Astrocyte (in vitro differentiated cells and primary cell): ENCODE results near the gene CCSER1. TPM values are rescaled to one million over a fixed set of nuclear protein-coding genes. Genes with fewer than 3 reads are reported as not detected.

Source experiments
- DNase-seq: peaks from one replicate; pipeline ENCODE4 v3.0.0-alpha.2; 2010; ENCODE audit warnings: low read depth
- FAIRE-seq: peaks from 2 replicates; lab custom pipeline; 2011; peaks lifted over from hg19 to GRCh38; lab: Jason Lieb, UNC
- H2AFZ ChIP-seq: 2 replicates; pipeline ENCODE4 v1.6.0; 2012; ENCODE audit warnings: low read depth, low read length, inconsistent platforms
- H3K27ac ChIP-seq: 2 replicates; pipeline ENCODE4 v1.5.1; 2011; ENCODE audit warnings: low read depth, low read length, inconsistent platforms
- H3K27me3 ChIP-seq: 2 replicates; pipeline ENCODE4 v1.6.0; 2011; ENCODE audit warnings: low read length, inconsistent platforms; ENCODE audit not compliant: insufficient read depth
- H3K36me3 ChIP-seq: 2 replicates; pipeline ENCODE4 v1.5.1; 2011; ENCODE audit warnings: low read length, inconsistent platforms; ENCODE audit not compliant: insufficient read depth
- H3K4me1 ChIP-seq: 2 replicates; pipeline ENCODE4 v1.5.1; 2011; ENCODE audit warnings: low read length, inconsistent platforms; ENCODE audit not compliant: insufficient read depth
- H3K4me2 ChIP-seq: 2 replicates; pipeline ENCODE4 v1.6.0; 2012; ENCODE audit warnings: low read length, inconsistent platforms
- H3K4me3 ChIP-seq: 2 replicates; pipeline ENCODE4 v1.5.1; 2011; ENCODE audit warnings: low read depth, mild to moderate bottlenecking, low read length, inconsistent platforms; ENCODE audit not compliant: insufficient read depth
- H3K79me2 ChIP-seq: 2 replicates; pipeline ENCODE4 v1.6.0; 2012; ENCODE audit warnings: mild to moderate bottlenecking, low read length, inconsistent platforms; ENCODE audit not compliant: insufficient read depth
- H3K9ac ChIP-seq: 2 replicates; pipeline ENCODE4 v1.6.0; 2012; ENCODE audit warnings: mild to moderate bottlenecking, low read length, inconsistent platforms
- H3K9me3 ChIP-seq: 2 replicates; pipeline ENCODE4 v1.5.1; 2012; ENCODE audit warnings: low read depth, mild to moderate bottlenecking, low read length, inconsistent platforms; ENCODE audit not compliant: insufficient read depth
- H4K20me1 ChIP-seq: 2 replicates; pipeline ENCODE4 v1.6.0; 2012; ENCODE audit warnings: low read length, inconsistent platforms; ENCODE audit not compliant: insufficient read depth
- H3K27ac Mint-ChIP-seq: one replicate; pipeline ENCODE4 v1.8.0; 2021; ENCODE audit warnings: mild to moderate bottlenecking, mixed read lengths; ENCODE audit not compliant: unreplicated experiment
- H3K27me3 Mint-ChIP-seq: one replicate; pipeline ENCODE4 v1.8.0; 2021; ENCODE audit warnings: low read depth, mixed read lengths; ENCODE audit not compliant: unreplicated experiment
- H3K36me3 Mint-ChIP-seq: one replicate; pipeline ENCODE4 v1.8.0; 2021; ENCODE audit warnings: low read depth, mixed read lengths; ENCODE audit not compliant: unreplicated experiment
- H3K4me1 Mint-ChIP-seq: one replicate; pipeline ENCODE4 v1.8.0; 2021; ENCODE audit warnings: low read depth, mixed read lengths; ENCODE audit not compliant: unreplicated experiment
- H3K4me3 Mint-ChIP-seq: one replicate; pipeline ENCODE4 v1.8.0; 2021; ENCODE audit warnings: mild to moderate bottlenecking, moderate library complexity, mixed read lengths; ENCODE audit not compliant: unreplicated experiment
- H3K9me3 Mint-ChIP-seq: one replicate; pipeline ENCODE4 v1.8.0; 2021; ENCODE audit warnings: mild to moderate bottlenecking, mixed read lengths; ENCODE audit not compliant: unreplicated experiment
- EZH2 ChIP-seq: IDR thresholded peaks from 2 replicates; pipeline ENCODE4 v1.6.1; 2012; ENCODE audit warnings: mild to moderate bottlenecking, low read length, inconsistent platforms; ENCODE audit not compliant: insufficient read depth
- total RNA-seq: library from RNA; stranded (reverse); gene quantifications from 2 replicates; pipeline ENCODE4 v1.2.1, GENCODE V29; 2021
- TF ChIP-seq, protein P1 (sequence below): IDR thresholded peaks from 2 replicates; pipeline ENCODE4 v1.5.1; 2011; ENCODE audit warnings: low read depth, mild to moderate bottlenecking, inconsistent platforms, low read length, moderate library complexity; ENCODE audit not compliant: insufficient read depth

The CCSER1 gene
- total RNA-seq, 1 donor from 2014 or later: 2.2 TPM

DNA sequence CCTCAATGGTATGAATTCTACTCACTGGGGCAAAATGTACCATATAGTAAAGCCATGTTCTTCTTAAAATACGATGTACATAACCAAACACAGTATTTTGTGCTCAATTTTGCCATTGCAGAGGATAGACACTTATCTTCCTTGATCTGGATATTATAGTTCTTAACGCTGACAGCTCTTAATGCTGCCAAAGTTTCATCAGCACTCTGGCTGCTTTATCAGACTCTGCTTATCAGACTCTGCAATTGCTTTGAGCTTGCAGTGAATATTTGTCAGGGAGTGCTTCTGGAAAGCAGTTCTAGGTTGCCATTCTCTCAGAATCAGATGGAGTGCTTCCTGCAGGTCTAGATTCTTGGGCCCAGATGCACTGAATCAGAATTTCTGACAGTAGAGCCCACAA lies 863.1 kb downstream of the CCSER1 start:
- no peak for FAIRE-seq
- TF ChIP-seq, protein P1, sequence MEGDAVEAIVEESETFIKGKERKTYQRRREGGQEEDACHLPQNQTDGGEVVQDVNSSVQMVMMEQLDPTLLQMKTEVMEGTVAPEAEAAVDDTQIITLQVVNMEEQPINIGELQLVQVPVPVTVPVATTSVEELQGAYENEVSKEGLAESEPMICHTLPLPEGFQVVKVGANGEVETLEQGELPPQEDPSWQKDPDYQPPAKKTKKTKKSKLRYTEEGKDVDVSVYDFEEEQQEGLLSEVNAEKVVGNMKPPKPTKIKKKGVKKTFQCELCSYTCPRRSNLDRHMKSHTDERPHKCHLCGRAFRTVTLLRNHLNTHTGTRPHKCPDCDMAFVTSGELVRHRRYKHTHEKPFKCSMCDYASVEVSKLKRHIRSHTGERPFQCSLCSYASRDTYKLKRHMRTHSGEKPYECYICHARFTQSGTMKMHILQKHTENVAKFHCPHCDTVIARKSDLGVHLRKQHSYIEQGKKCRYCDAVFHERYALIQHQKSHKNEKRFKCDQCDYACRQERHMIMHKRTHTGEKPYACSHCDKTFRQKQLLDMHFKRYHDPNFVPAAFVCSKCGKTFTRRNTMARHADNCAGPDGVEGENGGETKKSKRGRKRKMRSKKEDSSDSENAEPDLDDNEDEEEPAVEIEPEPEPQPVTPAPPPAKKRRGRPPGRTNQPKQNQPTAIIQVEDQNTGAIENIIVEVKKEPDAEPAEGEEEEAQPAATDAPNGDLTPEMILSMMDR: no peak
- TF ChIP-seq EZH2: no peak
- Mint-ChIP-seq H3K36me3 (no peaks in the 10 kb centered on the region), H3K9me3 (peaks cover 2% of the 10 kb centered on the region), H3K27me3 (no peaks in the 10 kb centered on the region), H3K4me3 (no peak overlapping the region), H3K4me1 (no peaks in the 10 kb centered on the region), H3K27ac (no peak overlapping the region)
- no peaks in the 10 kb centered on the region for H3K36me3 ChIP-seq
- no peak for DNase-seq
- H3K4me1 ChIP-seq: no peaks in the 10 kb centered on the region
- H3K4me3 ChIP-seq: no peak overlapping the region
- H3K27me3 ChIP-seq: no peaks in the 10 kb centered on the region
- no peaks in the 10 kb centered on the region for H3K9me3 ChIP-seq
- H3K27ac ChIP-seq: no peak overlapping the region
- no peak overlapping the region for H3K4me2 ChIP-seq
- H3K9ac ChIP-seq: no peak overlapping the region
- H2AFZ ChIP-seq: no peak overlapping the region
- no peaks in the 10 kb centered on the region for H3K79me2 ChIP-seq
- no peaks in the 10 kb centered on the region for H4K20me1 ChIP-seq

DNA sequence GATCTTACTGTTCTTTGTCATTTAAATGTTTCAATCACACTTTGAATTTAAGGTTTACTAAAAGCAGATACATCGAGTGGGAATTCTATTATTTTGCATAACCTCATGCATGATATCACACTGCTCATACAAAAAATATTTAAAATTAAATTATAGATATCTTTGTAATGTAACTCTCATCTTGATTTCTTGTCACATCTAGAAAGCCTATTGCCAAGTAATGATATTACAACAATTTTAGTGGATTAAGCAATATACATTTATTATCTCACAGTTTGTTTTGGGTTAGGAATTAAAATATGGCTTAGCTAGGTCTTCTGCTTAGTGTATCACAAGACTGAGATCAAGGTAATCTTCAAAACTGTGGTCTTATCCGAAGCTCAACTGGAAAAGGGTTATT lies 865.0 kb downstream of the CCSER1 start:
- Histone ChIP-seq H4K20me1 (no peaks in the 10 kb centered on the region), H2AFZ (no peak overlapping the region), H3K27ac (no peak overlapping the region), H3K9ac (no peak overlapping the region), H3K4me3 (no peak overlapping the region), H3K79me2 (no peaks in the 10 kb centered on the region), H3K9me3 (no peaks in the 10 kb centered on the region), H3K4me2 (no peak overlapping the region), H3K36me3 (no peaks in the 10 kb centered on the region), H3K4me1 (no peaks in the 10 kb centered on the region), H3K27me3 (no peaks in the 10 kb centered on the region)
- Mint-ChIP-seq H3K9me3 (peaks cover 2% of the 10 kb centered on the region), H3K27me3 (no peaks in the 10 kb centered on the region), H3K4me3 (no peak overlapping the region), H3K36me3 (no peaks in the 10 kb centered on the region), H3K4me1 (no peaks in the 10 kb centered on the region), H3K27ac (no peak overlapping the region)
- no peak for DNase-seq
- TF ChIP-seq, protein P1: no peak
- TF ChIP-seq EZH2: no peak
- no peak for FAIRE-seq

DNA sequence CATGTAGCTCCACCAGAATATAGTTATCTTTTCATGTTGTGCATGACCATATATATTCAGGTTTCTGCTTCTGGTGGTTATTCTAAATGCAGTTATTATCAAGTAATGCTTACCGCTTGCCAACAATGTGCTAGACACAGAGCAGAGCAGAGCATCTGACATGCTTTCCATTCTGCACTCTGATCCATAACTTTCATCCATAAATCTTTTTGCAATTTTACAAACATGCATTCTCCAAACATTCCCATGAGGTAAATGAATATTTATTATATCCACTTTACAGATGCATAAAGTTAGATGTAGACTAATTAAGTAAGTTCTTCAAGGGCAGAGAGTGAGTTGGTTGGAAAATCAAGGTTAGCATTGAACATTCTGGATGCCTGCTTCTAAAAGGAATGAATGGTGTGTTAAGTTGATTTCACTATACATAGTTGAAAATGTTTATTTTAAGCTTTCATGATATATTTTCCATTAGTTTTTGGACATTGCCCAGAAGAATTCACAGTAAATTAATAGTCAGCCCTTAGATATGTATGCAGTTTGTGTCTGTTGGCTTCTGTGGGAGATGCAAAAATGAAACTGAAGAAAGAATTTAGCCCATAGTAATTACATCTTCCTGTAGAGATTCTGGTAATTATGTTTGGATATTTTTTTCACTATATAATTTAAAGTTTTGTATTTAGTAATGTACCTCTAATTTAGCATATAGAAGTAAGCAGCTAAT lies 867.8 kb downstream of the CCSER1 start:
- FAIRE-seq: no peak
- no peak overlapping the region for H3K27ac ChIP-seq
- no peaks in the 10 kb centered on the region for H3K27me3 Mint-ChIP-seq
- no peaks in the 10 kb centered on the region for H3K4me1 ChIP-seq
- no peak overlapping the region for H3K4me2 ChIP-seq
- no peaks in the 10 kb centered on the region for H3K27me3 ChIP-seq
- no peak overlapping the region for H2AFZ ChIP-seq
- H3K4me3 Mint-ChIP-seq: no peak overlapping the region
- no peaks in the 10 kb centered on the region for H3K36me3 ChIP-seq
- no peaks in the 10 kb centered on the region for H3K9me3 Mint-ChIP-seq
- H3K79me2 ChIP-seq: no peaks in the 10 kb centered on the region
- no peaks in the 10 kb centered on the region for H3K36me3 Mint-ChIP-seq
- no peak for DNase-seq
- H4K20me1 ChIP-seq: no peaks in the 10 kb centered on the region
- H3K9ac ChIP-seq: no peak overlapping the region
- H3K4me3 ChIP-seq: no peak overlapping the region
- H3K4me1 Mint-ChIP-seq: no peaks in the 10 kb centered on the region
- H3K9me3 ChIP-seq: no peaks in the 10 kb centered on the region
- TF ChIP-seq EZH2: no peak
- TF ChIP-seq, protein P1: no peak
- H3K27ac Mint-ChIP-seq: no peak overlapping the region
